ENCODE measurements around the gene SAE1.

Gene SAE1

GRCh38 chr19:47161876-47162489 lies 31.3 kb downstream of the SAE1 start:
- no peak for DNase-seq (ENCODE audit: low read depth)

GRCh38 chr19:47168065-47168464 lies 37.4 kb downstream of the SAE1 start:
- DNase-seq (ENCODE audit: low read depth), result no peak

- no peak for DNase-seq (ENCODE audit: low read depth)
Observed at GRCh38 chr19:47172666-47173455, 42.2 kb downstream of the SAE1 start.

- no peak for DNase-seq (ENCODE audit: low read depth)
Observed at GRCh38 chr19:47176071-47176626, 45.5 kb downstream of the SAE1 start.

DNA sequence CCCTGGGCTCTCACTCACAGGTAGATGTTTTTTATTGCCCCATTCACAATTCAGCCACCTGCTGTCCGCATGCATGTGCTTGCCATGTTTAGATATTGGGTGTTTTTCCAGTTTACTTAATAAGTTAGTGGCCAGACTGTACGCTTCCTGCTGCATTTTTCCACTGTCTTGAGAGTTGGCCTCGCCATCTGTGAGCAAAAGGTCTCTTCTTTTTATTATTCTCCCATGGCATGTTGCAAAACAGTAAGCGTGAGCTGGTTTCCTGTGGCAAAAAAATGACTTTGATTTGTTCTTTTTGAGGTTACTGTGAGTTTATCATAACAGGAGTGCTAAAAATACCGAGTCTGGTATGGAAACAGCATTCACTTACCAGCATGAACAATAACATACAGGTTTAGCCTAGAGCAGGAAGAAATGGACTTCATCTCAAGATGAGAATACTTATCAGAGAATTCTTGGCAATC lies 46.0 kb downstream of the SAE1 start:
- peak; percentile 84 for DNase-seq (ENCODE audit: low read depth)

- DNase-seq (ENCODE audit: low read depth), result no peak
Observed at GRCh38 chr19:47179653-47180310, 49.1 kb downstream of the SAE1 start.

DNA sequence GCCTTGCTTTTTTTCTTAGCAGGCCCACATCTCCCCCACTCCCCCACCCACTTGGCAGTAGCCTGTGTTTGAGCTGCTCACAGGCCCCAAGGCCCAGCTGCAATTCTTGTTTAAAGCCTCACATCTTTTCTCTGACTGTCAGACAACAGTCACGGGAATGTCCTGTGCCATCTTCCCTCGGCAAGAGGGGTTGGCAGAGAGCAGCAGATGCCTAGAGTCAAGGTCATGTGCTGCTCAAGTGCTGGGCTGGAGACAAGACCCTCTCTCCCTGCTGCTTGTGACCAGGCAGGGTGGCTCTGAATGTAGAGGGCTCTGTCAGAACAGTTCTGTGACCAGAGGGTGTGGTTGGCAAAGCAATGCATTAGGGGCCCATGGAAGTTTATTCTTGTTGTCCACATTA lies 53.0 kb downstream of the SAE1 start:
- no peak for DNase-seq (ENCODE audit: low read depth)

DNA sequence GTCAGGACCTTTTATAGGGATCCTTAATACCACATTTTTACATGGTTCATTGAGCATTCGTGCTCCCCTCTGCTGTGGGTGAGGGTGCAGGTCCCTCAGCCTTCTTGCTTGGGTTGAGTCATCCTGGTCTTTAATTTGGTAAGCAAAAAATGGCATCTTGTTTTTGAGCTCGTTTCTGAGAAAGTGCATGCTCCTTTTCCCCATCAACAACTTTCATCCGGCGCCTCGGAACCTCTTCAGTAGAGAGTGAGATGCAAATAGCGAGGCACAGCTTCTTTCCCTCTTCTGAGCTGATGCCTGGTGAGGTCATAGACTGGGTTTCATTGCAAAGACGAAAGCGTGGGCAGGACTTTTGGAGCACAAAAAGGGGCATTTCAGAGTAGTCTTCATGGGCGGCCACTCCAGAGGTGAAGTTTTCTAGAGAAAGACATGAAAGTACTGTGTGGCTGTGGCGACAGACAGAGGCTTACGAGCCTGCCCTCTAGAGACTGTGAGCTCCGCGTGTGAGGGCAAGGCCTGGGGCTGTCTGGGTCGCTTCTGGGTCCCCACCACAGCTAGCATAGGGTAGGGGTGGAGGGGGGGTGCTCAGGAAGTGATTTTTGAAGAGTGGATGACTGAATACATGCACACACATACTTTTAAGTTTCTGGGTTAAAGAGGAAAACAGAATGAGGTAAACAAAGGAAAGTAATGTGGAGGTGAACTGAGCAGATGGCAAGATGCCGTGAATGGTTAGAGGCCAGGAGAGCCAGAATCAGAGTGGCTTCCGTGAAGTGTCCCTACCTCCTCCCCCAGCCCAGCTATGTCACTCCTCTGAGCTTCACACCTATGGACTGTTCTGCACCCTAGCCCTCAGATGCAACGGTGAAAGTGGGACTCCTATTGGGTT lies 56.1 kb downstream of the SAE1 start:
- DNase-seq (ENCODE audit: low read depth), result no peak

DNA sequence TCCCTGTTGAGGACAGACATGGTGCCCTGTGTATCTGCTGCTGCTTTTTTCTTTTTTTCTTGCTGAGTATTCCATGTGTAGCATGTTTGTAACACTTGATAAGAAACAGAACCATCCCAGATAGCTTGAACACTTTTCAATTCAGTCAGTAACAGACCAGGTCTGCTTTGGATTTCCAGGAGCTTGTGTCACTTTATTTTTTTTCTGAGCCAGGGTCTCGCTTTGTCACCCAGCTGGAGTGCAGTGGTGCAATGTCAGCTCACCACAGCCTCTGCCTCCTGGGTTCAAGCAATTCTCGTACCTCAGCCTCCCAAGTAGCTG lies 56.7 kb downstream of the SAE1 start:
- DNase-seq (ENCODE audit: low read depth), result no peak

DNA sequence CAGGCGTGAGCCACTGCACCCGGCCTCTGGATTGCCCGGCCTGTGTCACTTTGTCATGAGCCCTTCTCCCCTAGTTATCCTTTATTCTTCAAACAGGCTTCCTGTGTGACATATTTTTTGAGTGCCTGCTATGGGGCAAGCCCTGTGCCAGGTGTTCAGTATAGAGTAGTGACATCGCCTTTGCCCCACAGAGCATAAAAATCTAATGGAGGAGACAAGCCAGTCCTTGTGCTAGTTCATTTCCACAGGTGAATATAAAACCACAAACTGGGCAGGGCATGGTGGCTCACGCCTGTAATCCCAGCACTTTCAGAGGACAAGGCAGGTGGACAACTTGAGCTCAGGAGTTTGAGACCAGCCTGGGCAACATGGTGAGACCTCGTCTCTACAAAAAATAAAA lies 57.2 kb downstream of the SAE1 start:
- no peak for DNase-seq (ENCODE audit: low read depth)

DNA sequence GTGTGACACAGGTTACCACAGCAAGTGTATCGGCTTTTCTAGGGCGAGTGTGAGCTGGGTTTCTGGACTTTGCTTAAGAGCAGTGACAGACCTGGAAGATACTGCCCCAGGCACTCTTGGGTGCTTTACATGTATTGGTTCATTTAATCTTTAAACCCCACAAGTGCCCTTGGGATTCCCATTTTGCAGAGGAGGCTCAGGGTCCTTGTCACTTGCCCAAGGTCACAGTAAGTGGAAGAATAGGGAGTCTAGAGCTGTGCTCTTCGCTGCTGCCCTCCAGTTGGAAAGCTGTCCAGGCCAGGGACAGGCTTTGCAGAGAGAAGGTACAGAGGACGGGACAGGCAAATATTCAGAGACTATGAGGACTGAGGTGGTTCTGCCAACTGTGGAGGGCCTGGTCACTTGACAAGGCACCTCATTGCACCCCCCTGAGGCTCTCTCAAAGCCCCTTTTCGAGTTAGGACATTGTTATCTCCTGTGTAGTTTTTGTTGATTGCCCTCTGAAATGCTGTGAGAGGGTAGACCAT lies 57.9 kb downstream of the SAE1 start:
- DNase-seq (ENCODE audit: low read depth), result no peak

- no peak for DNase-seq (ENCODE audit: low read depth)
Observed at GRCh38 chr19:47190167-47190727, 59.6 kb downstream of the SAE1 start.

DNA sequence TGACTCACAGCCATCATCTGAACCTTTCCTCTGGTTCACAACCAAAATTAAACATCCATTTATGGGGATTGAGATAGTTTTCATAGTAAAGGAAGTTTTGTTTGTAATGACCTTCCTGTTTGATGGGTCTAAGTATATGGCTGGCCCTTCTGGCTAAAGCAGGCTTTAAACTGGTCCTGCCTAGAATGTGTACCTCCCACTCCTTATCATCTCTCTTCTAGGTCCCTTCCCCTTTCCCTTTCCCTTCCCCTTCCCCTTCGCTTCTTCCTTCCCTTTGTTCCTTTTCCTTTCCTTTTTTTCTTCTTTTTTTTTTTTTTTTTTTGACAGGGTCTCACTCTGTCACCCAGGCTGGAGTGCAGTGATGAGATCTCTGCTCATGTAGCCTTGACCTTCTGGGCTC lies 64.8 kb downstream of the SAE1 start:
- DNase-seq (ENCODE audit: low read depth), result no peak

GRCh38 chr19:47197141-47197540 lies 66.5 kb downstream of the SAE1 start:
- no peak for DNase-seq (ENCODE audit: low read depth)

DNA sequence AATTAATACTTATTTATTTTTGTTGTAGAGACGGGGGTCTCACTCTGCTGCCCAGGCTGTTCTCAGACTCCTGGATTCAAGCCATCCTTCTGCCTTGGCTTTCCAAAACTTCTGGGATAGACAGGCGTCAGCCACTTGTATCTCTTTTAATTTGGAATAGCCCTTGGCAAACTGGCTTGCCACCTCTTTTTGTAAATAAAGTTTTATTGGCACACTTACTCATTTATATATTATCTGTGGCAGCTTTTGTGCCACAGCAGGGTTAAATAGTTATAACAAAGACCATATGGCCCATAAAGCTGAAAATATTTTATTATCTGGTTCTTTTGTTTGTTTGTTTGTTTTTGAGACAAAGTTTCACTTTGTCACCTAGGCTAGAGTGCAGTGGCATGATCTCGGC lies 69.9 kb downstream of the SAE1 start:
- no peak for DNase-seq (ENCODE audit: low read depth)

- DNase-seq (ENCODE audit: low read depth), result no peak
Observed at GRCh38 chr19:47203254-47203653, 72.6 kb downstream of the SAE1 start.

- DNase-seq (ENCODE audit: low read depth), result no peak
Observed at GRCh38 chr19:47209319-47210179, 78.9 kb downstream of the SAE1 start.

DNA sequence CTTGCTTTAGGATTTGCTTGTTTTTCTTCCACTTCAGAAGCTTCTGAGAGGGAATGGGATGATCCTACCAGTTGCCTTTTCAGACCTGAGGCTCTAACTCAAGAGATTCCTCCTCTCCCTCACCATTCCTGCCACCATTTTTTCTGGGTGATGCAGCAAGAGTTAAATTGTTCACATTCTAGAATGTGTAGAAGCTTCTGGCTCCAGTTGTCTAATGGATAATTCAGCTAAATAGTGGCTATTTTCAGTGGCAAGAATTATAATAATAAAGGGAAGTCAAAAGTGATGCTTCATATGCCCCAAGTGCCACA lies 79.5 kb downstream of the SAE1 start:
- no peak for DNase-seq (ENCODE audit: low read depth)

DNA sequence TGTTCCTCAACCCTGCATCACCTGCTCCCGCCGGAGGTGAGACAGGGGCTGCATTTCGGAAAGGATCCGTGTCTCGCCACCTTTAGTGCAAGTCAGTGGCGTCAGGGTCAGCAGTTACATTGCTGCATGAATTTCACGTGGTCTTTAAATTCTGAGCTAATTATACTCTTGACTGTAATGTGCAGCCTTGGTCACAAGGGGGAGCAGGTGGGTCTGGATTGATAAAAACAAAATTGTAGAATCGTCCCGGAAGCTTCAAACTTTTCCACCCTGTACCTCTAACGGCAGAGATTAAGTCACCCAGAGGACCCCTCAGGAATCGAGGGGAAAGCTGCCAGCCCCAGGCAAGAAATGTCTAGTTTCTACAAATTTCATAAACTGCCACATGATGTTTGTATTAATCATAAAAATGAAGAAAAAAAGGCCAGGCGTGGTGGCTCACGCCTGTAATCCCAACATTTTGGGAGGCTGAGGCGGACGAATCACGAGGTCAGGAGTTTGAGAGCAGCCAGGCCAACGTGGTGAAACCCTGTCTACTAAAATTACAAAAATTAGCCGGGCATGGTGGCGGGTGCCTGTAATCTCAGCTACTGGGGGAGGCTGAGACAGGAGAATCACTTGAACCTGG lies 80.2 kb downstream of the SAE1 start:
- DNase-seq (ENCODE audit: low read depth), result peak; percentile 67

DNA sequence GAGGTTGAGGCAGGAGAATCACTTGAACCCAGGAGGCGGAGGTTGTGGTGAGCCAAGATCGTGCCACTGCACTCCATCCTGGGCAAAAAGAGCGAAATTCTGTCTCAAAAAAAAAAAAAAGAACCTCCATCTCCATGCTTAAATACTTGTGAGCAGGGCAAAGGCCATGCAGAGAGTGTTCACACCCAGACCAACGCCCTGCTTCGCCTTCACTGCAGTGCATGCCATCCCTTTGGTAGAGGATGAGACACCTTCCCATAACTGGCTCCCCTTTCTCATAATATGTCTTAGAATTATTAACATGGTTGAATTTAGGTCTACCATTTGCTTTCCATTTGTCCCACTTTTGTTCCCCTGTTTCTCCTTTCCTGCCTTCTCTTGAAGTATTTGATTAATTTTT lies 84.9 kb downstream of the SAE1 start:
- no peak for DNase-seq (ENCODE audit: low read depth)

Measured in stromal cell of bone marrow (primary cell).